Endothelial cell of umbilical vein (primary cell): ENCODE data around the gene LRRC30. TPM values are rescaled to one million over a fixed set of nuclear protein-coding genes. Genes with fewer than 3 reads are reported as not detected.

Experiments used
- BruUV-seq: library from RNA; stranded (reverse); fragments of 400-500 nt; replicated peaks from 2 replicates; lab custom pipeline; 2021; lab: Mats Ljungman, UMichigan
- CTCF ChIA-PET: fragments of 300-600, 350-600 bp; sonication (Branson Sonifier 250); formaldehyde crosslinking; loops from one replicate; lab custom pipeline; 2021; ENCODE audit warnings: antibody characterized with exemption, inconsistent platforms; lab: Charles Lee
- POLR2A ChIA-PET: fragments of 300-600, 350-600 bp; sonication (Branson Sonifier 250); formaldehyde crosslinking; loops from one replicate; lab custom pipeline; 2021; ENCODE audit warnings: antibody characterized with exemption, inconsistent platforms; lab: Charles Lee
- DNase-seq: peaks from one replicate; pipeline ENCODE4 v3.0.0-alpha.2; 2011; ENCODE audit warnings: low read depth, low spot score
- FAIRE-seq: peaks from 2 replicates; lab custom pipeline; 2011; peaks lifted over from hg19 to GRCh38; lab: Jason Lieb, UNC
- H2AFZ ChIP-seq: 2 replicates; pipeline ENCODE4 v1.6.0; 2012; ENCODE audit warnings: low read depth, low read length, control low read depth, inconsistent platforms
- H3K27ac ChIP-seq: 2 replicates; pipeline ENCODE4 v1.5.1; 2011; ENCODE audit warnings: low read depth, mild to moderate bottlenecking, control low read depth, low read length, moderate library complexity; ENCODE audit not compliant: insufficient read depth
- H3K27me3 ChIP-seq, 2 experiments: 2 replicates each; pipeline versions ENCODE4 v1.6.0 to v1.6.1; 2011; ENCODE audit warnings: low read length in 2 of 2, mixed read lengths in 1 of 2; ENCODE audit not compliant: control insufficient read depth in 2 of 2, insufficient read depth in 2 of 2
- H3K36me3 ChIP-seq, 2 experiments: 2 replicates in 1 of 2; 3 replicates in 1 of 2; pipeline ENCODE4 v1.5.1; 2011; ENCODE audit warnings: low read length in 2 of 2, mild to moderate bottlenecking in 1 of 2, moderate library complexity in 1 of 2; ENCODE audit not compliant: control insufficient read depth in 2 of 2, insufficient read depth in 2 of 2; ENCODE audit errors: extremely low read depth in 1 of 2
- H3K4me1 ChIP-seq: 3 replicates; pipeline ENCODE4 v1.5.1; 2011; ENCODE audit warnings: mild to moderate bottlenecking, low read length; ENCODE audit not compliant: control insufficient read depth, insufficient read depth; ENCODE audit errors: extremely low read depth
- H3K4me2 ChIP-seq: 2 replicates; pipeline ENCODE4 v1.6.1; 2011; ENCODE audit warnings: low read length, control low read depth, mixed read lengths; ENCODE audit not compliant: insufficient read depth
- H3K4me3 ChIP-seq, 3 experiments: fragments of 200-600 bp in 1 of 3; sonication (generic), shearing (Covaris generic) in 1 of 3; replicated peaks in 1 of 3; 2 replicates each; pipeline ENCODE4 v1.5.1; 2011 to 2016; ENCODE audit warnings: control low read depth in 3 of 3, low read length in 3 of 3, mild to moderate bottlenecking in 2 of 3, inconsistent platforms in 1 of 3, low read depth in 1 of 3, moderate library complexity in 1 of 3; ENCODE audit not compliant: insufficient read depth in 1 of 3
- H3K79me2 ChIP-seq: 2 replicates; pipeline ENCODE4 v1.6.0; 2012; ENCODE audit warnings: low read length, inconsistent platforms; ENCODE audit not compliant: control insufficient read depth, insufficient read depth
- H3K9ac ChIP-seq: replicated peaks from 2 replicates; pipeline ENCODE3; 2011; ENCODE audit warnings: low read length, control low read depth; ENCODE audit not compliant: insufficient read depth; ENCODE audit errors: extremely low read depth
- H3K9me1 ChIP-seq: replicated peaks from 3 replicates; pipeline ENCODE4 v1.6.0; 2011; ENCODE audit warnings: mild to moderate bottlenecking, low read length; ENCODE audit not compliant: control insufficient read depth, insufficient read depth; ENCODE audit errors: extremely low read depth
- H3K9me3 ChIP-seq: replicated peaks from 2 replicates; pipeline ENCODE4 v1.5.1; 2012; ENCODE audit warnings: low read length, inconsistent platforms; ENCODE audit not compliant: control insufficient read depth, insufficient read depth
- H4K20me1 ChIP-seq: replicated peaks from 2 replicates; pipeline ENCODE3; 2011; ENCODE audit warnings: mild to moderate bottlenecking, low read length; ENCODE audit not compliant: control insufficient read depth, insufficient read depth; ENCODE audit errors: extremely low read depth
- CTCF ChIP-seq, 2 donors: IDR thresholded peaks; 1 replicate in 1 of 2; 2 replicates in 1 of 2; pipeline ENCODE4 v1.5.1; 2011; ENCODE audit warnings: low read length in 2 of 2, mild to moderate bottlenecking in 2 of 2, moderate library complexity in 2 of 2, control low read depth in 1 of 2, inconsistent platforms in 1 of 2, low read depth in 1 of 2; ENCODE audit not compliant: insufficient read depth in 1 of 2; ENCODE audit errors: extremely low read depth in 1 of 2
- EZH2 ChIP-seq: IDR thresholded peaks from 2 replicates; pipeline ENCODE4 v1.6.1; 2012; ENCODE audit warnings: borderline replicate concordance, low read depth, mild to moderate bottlenecking, moderate library complexity, low read length, inconsistent platforms; ENCODE audit not compliant: severe bottlenecking
- FOS ChIP-seq: IDR thresholded peaks from 2 replicates; pipeline ENCODE4 v1.6.1; 2011; ENCODE audit warnings: mild to moderate bottlenecking, low read length, moderate library complexity, borderline replicate concordance; ENCODE audit not compliant: insufficient read depth
- GATA2 ChIP-seq: IDR thresholded peaks from 2 replicates; pipeline ENCODE4 v1.7.0; 2011; ENCODE audit warnings: low read depth, mild to moderate bottlenecking, moderate library complexity, mixed read lengths, low read length; ENCODE audit not compliant: insufficient read length, insufficient read depth
- JUN ChIP-seq: IDR thresholded peaks from 2 replicates; pipeline ENCODE4 v1.6.1; 2011; ENCODE audit warnings: borderline replicate concordance, low read depth; ENCODE audit not compliant: insufficient read length, insufficient read depth
- MYC ChIP-seq: IDR thresholded peaks from one replicate; pipeline ENCODE4 v1.6.1; 2011; ENCODE audit warnings: mild to moderate bottlenecking, low read depth, low read length
- POLR2A ChIP-seq: IDR thresholded peaks from 2 replicates; pipeline ENCODE4 v1.6.1; 2012; ENCODE audit warnings: low read depth, mild to moderate bottlenecking, control low read depth, low read length
- POLR2AphosphoS5 ChIP-seq: IDR thresholded peaks from 2 replicates; pipeline ENCODE4 v1.6.1; 2012; ENCODE audit warnings: low read depth, mild to moderate bottlenecking, control low read depth, low read length, moderate library complexity; ENCODE audit not compliant: insufficient read depth
- dilution Hi-C: fragments of 300-500 bp; cut with MboI; formaldehyde crosslinking; loops from one replicate; pipeline ENCODE4 v1.15.0; 2019; ENCODE audit warnings: low sequenced_read_pairs; ENCODE audit not compliant: extremely low pct_ligation_motif_present
- intact Hi-C: fragments of 100-400 bp; cut with micrococcal nuclease; formaldehyde crosslinking; loops from one replicate; pipeline ENCODE4 v1.10.0; 2022
- polyA plus RNA-seq, 4 experiments: library from polyadenylated mRNA; depleted of rRNA in 3 of 4; stranded (reverse) in 3 of 4; unstranded in 1 of 4; fragments of >200 nt; gene quantifications; 2 replicates each; pipeline versions ENCODE4 v1.2.1 to v1.2.3, GENCODE V29; 2011 to 2012; ENCODE audit warnings: missing spikeins in 1 of 4
- total RNA-seq: library from RNA; stranded (reverse); gene quantifications from 2 replicates; pipeline ENCODE4 v1.2.3, GENCODE V29; 2021
- TF ChIP-seq, protein P1 (sequence below): IDR thresholded peaks from 2 replicates; pipeline ENCODE4 v1.6.1; 2011; ENCODE audit not compliant: insufficient read depth, insufficient read length

LRRC30 gene
- total and polyA plus RNA-seq, 2 donors (not counting 3 experiments of a cell fraction or from before 2014, with no cell fraction given) = not detected

- FAIRE-seq (no peak), DNase-seq (no peak)
- H3K36me3 ChIP-seq = no peaks in the 10 kb centered on the region
- dilution Hi-C loops (no loop called here), intact Hi-C loops (no loop called here)
- H2AFZ ChIP-seq = no peak overlapping the region
- no peak overlapping the region for H3K4me3 ChIP-seq
- no peaks in the 10 kb centered on the region for H3K4me1 ChIP-seq
- no peak overlapping the region for H3K4me2 ChIP-seq
- ChIA-PET POLR2A (no interaction called here), CTCF (interaction anchor here (1.4 kb wide), 1 partner anchor 9 kb away, joined by 4 read pairs; no protein-coding TSS in a partner anchor)
- BruUV-seq = no TSS peak
- no peaks in the 10 kb centered on the region for H3K9me1 ChIP-seq
- H3K27me3 ChIP-seq = peaks cover 9% of the 10 kb centered on the region in 2 experiments
- no peaks in the 10 kb centered on the region for H3K79me2 ChIP-seq
- H3K27ac ChIP-seq = no peak overlapping the region
- no peaks in the 10 kb centered on the region for H3K9me3 ChIP-seq
- no peak overlapping the region for H3K9ac ChIP-seq
- H4K20me1 ChIP-seq = no peaks in the 10 kb centered on the region
- no peak for TF ChIP-seq POLR2AphosphoS5
- no peak for TF ChIP-seq POLR2A
- TF ChIP-seq GATA2 = no peak
- no peak for TF ChIP-seq EZH2
- no peak for TF ChIP-seq JUN
- no peak for TF ChIP-seq FOS
- TF ChIP-seq CTCF (IDR thresholded peaks at IDR 0.05; ENCODE audit: extremely low read depth in 1 of 2, insufficient read depth in 1 of 2, low read depth in 1 of 2, low read length in 2 of 2) = no peak
- no peak for TF ChIP-seq MYC
- TF ChIP-seq, protein P1, sequence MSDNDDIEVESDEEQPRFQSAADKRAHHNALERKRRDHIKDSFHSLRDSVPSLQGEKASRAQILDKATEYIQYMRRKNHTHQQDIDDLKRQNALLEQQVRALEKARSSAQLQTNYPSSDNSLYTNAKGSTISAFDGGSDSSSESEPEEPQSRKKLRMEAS = no peak
These were observed 50.7 kb downstream of the LRRC30 start for GRCh38 chr18:7281579-7281978.

Other genes with a start within 250 kb of the LRRC30 start
- gene LAMA1, start 113.3 kb upstream of the LRRC30 start, total RNA-seq = not detected in 2 replicates
- gene LAMA1, start 113.3 kb upstream of the LRRC30 start, polyA plus RNA-seq = 0.04 and 0.08 TPM in 2 replicates